ENCODE data around the gene CARMIL3. TPM values are rescaled to one million over a fixed set of nuclear protein-coding genes. Genes with fewer than 3 reads are reported as not detected.

The CARMIL3 gene
- total RNA-seq, 1 donor from 2014 or later, result 0.60 TPM

GRCh38 chr14:24072436-24072835, 20.6 kb downstream of the CARMIL3 start:
- no peak overlapping the region for H3K4me3 Mint-ChIP-seq (ENCODE audit: unreplicated experiment)
- H3K9me3 Mint-ChIP-seq (ENCODE audit: low read depth), result no peaks in the 10 kb centered on the region
- DNase-seq (ENCODE audit: low spot score), result peak; percentile 76
- TF ChIP-seq CTCF (IDR thresholded peaks at IDR 0.05), result no peak
- no peaks in the 10 kb centered on the region for H3K36me3 Mint-ChIP-seq (ENCODE audit: low read depth)
- H3K27me3 Mint-ChIP-seq (ENCODE audit: low read depth), result peaks cover 24% of the 10 kb centered on the region
- H3K27ac Mint-ChIP-seq (ENCODE audit: unreplicated experiment), result no peak overlapping the region
- no peaks in the 10 kb centered on the region for H3K4me1 Mint-ChIP-seq (ENCODE audit: low read depth)

GRCh38 chr14:24072881-24073877, 21.4 kb downstream of the CARMIL3 start:
- TF ChIP-seq CTCF (IDR thresholded peaks at IDR 0.05), result no peak
- Mint-ChIP-seq H3K27ac (ENCODE audit: unreplicated experiment) (no peak overlapping the region), H3K27me3 (ENCODE audit: low read depth) (peaks cover 23% of the 10 kb centered on the region), H3K36me3 (ENCODE audit: low read depth) (no peaks in the 10 kb centered on the region), H3K4me3 (ENCODE audit: unreplicated experiment) (no peak overlapping the region), H3K4me1 (ENCODE audit: low read depth) (no peaks in the 10 kb centered on the region), H3K9me3 (ENCODE audit: low read depth) (no peaks in the 10 kb centered on the region)
- DNase-seq (ENCODE audit: low spot score), result no peak

GRCh38 chr14:24074625-24075484, 23.0 kb downstream of the CARMIL3 start:
- Mint-ChIP-seq H3K4me1 (ENCODE audit: low read depth) (no peaks in the 10 kb centered on the region), H3K27ac (ENCODE audit: unreplicated experiment) (no peak overlapping the region), H3K9me3 (ENCODE audit: low read depth) (no peaks in the 10 kb centered on the region), H3K27me3 (ENCODE audit: low read depth) (peaks cover 29% of the 10 kb centered on the region), H3K4me3 (ENCODE audit: unreplicated experiment) (no peak overlapping the region), H3K36me3 (ENCODE audit: low read depth) (no peaks in the 10 kb centered on the region)
- no peak for TF ChIP-seq CTCF (IDR thresholded peaks at IDR 0.05)
- no peak for DNase-seq (ENCODE audit: low spot score)

GRCh38 chr14:24075485-24076301, 23.9 kb downstream of the CARMIL3 start:
- no peak for DNase-seq (ENCODE audit: low spot score)
- Mint-ChIP-seq H3K9me3 (ENCODE audit: low read depth) (no peaks in the 10 kb centered on the region), H3K36me3 (ENCODE audit: low read depth) (no peaks in the 10 kb centered on the region), H3K27me3 (ENCODE audit: low read depth) (peaks cover 28% of the 10 kb centered on the region), H3K4me3 (ENCODE audit: unreplicated experiment) (no peak overlapping the region), H3K27ac (ENCODE audit: unreplicated experiment) (no peak overlapping the region), H3K4me1 (ENCODE audit: low read depth) (peaks cover 1% of the 10 kb centered on the region)
- TF ChIP-seq CTCF (IDR thresholded peaks at IDR 0.05), result no peak

Measured in chondrocyte (in vitro differentiated cells).